Brain microvascular endothelial cell (primary cell): Measurements from ENCODE around the gene MEN1.

Experiments used
- DNase-seq: peaks from one replicate; pipeline ENCODE4 v3.0.0-alpha.2; 2020
- H3K27ac ChIP-seq: fragments of 250-450 bp; sonication (Bioruptor Pico); 2 replicates; pipeline ENCODE4 v1.5.1; 2020; ENCODE audit warnings: mild to moderate bottlenecking, moderate library complexity
- H3K27me3 ChIP-seq: fragments of 250-450 bp; sonication (Bioruptor Pico); replicated peaks from 2 replicates; pipeline ENCODE4 v1.5.1; 2020; ENCODE audit warnings: mild to moderate bottlenecking
- H3K36me3 ChIP-seq: fragments of 250-450 bp; sonication (Bioruptor Pico); replicated peaks from 2 replicates; pipeline ENCODE4 v1.5.1; 2020; ENCODE audit warnings: mild to moderate bottlenecking
- H3K4me3 ChIP-seq: 2 replicates; pipeline ENCODE4 v1.5.1; 2011; ENCODE audit warnings: low read depth, mild to moderate bottlenecking, control low read depth, low read length, moderate library complexity
- CTCF ChIP-seq: IDR thresholded peaks from 2 replicates; pipeline ENCODE4 v1.5.1; 2011; ENCODE audit warnings: low read depth, mild to moderate bottlenecking, moderate library complexity, low read length, control low read depth, inconsistent platforms; ENCODE audit errors: missing control alignments
- in situ Hi-C: cut with HindIII; loops from 2 replicates; pipeline ENCODE4 v1.10.0; 2017; ENCODE audit warnings: low sequenced_read_pairs, low pct_ligation_motif_present

Gene MEN1

GRCh38 chr11:64796757-64797541 lies 13.4 kb downstream of the MEN1 start:
- Histone ChIP-seq H3K36me3 (peaks cover 8% of the 10 kb centered on the region), H3K27ac (no peak overlapping the region), H3K4me3 (no peak overlapping the region), H3K27me3 (no peaks in the 10 kb centered on the region)
- DNase-seq, result no peak
- in situ Hi-C loops, result no loop called here
- TF ChIP-seq CTCF, result no peak

GRCh38 chr11:64796047-64796756 lies 14.1 kb downstream of the MEN1 start:
- TF ChIP-seq CTCF, result no peak
- in situ Hi-C loops, result no loop called here
- Histone ChIP-seq H3K27me3 (no peaks in the 10 kb centered on the region), H3K4me3 (no peak overlapping the region), H3K27ac (no peak overlapping the region), H3K36me3 (peaks cover 8% of the 10 kb centered on the region)
- DNase-seq, result no peak

GRCh38 chr11:64794526-64794925 lies 15.8 kb downstream of the MEN1 start:
- Histone ChIP-seq H3K36me3 (peaks cover 10% of the 10 kb centered on the region), H3K27me3 (no peaks in the 10 kb centered on the region), H3K27ac (no peak overlapping the region), H3K4me3 (no peak overlapping the region)
- no peak for DNase-seq
- in situ Hi-C loops, result no loop called here
- TF ChIP-seq CTCF, result no peak

- in situ Hi-C loops, result no loop called here
- H3K4me3 ChIP-seq, result no peak overlapping the region
- no peak for DNase-seq
- no peaks in the 10 kb centered on the region for H3K27me3 ChIP-seq
- TF ChIP-seq CTCF, result no peak
- H3K27ac ChIP-seq, result no peak overlapping the region
- H3K36me3 ChIP-seq, result peaks cover 15% of the 10 kb centered on the region
Observed at GRCh38 chr11:64793271-64794160, 16.8 kb downstream of the MEN1 start.

- TF ChIP-seq CTCF, result no peak
- Histone ChIP-seq H3K36me3 (peaks cover 15% of the 10 kb centered on the region), H3K4me3 (no peak overlapping the region), H3K27me3 (no peaks in the 10 kb centered on the region), H3K27ac (no peak overlapping the region)
- in situ Hi-C loops, result no loop called here
- no peak for DNase-seq
Observed at GRCh38 chr11:64792482-64792881, 17.9 kb downstream of the MEN1 start.
